HepG2 (cell line): Measurements from ENCODE around the gene LSM5. TPM values are rescaled to one million over a fixed set of nuclear protein-coding genes. Genes with fewer than 3 reads are reported as not detected.
A peak's percentile ranks its signal among the peaks of the same experiment; 100 is the strongest.
"Not testable (repeated sequence)": the region's sequence is repeated elsewhere in the genome, so short reads cannot be mapped to it uniquely, and the experiment has no call there.

Source experiments
- ATAC-seq: fragments of 200-7000 bp; cut with Tn5 transposase; 3 replicates; pipeline ENCODE4 v1.9.1; 2020; ENCODE audit warnings: mild to moderate bottlenecking, moderate library complexity
- BruUV-seq: library from RNA; stranded (reverse); fragments of 400-500 nt; replicated peaks from 2 replicates; lab custom pipeline; 2021; lab: Mats Ljungman, UMichigan
- CTCF ChIA-PET: fragments of 300-600 bp; formaldehyde crosslinking; extraction: SDS; loops from one replicate; lab custom pipeline; 2021; ENCODE audit warnings: low total read pairs, inconsistent platforms, low intra/inter-chr PET ratio; lab: Yijun Ruan, JAX
- POLR2A ChIA-PET: fragments of 350-600 bp; sonication (Branson Sonifier 250); formaldehyde crosslinking; loops from one replicate; lab custom pipeline; 2020; ENCODE audit warnings: antibody characterized with exemption, inconsistent platforms; lab: Yijun Ruan, JAX
- DNase-seq: peaks from one replicate; pipeline ENCODE4 v3.0.0-alpha.2; 2015; ENCODE audit warnings: low spot score
- FAIRE-seq: peaks from 3 replicates; lab custom pipeline; 2011; peaks lifted over from hg19 to GRCh38; lab: Jason Lieb, UNC
- H2AFZ ChIP-seq: one replicate; pipeline ENCODE4 v1.6.1; 2011; ENCODE audit warnings: low read length, inconsistent platforms
- H3K27ac ChIP-seq: fragments of 300-600 bp; 3 replicates; pipeline ENCODE4 v1.8.0; 2011; ENCODE audit warnings: mixed run types, mild to moderate bottlenecking, mixed read lengths, low read length, inconsistent platforms; ENCODE audit not compliant: insufficient read depth; ENCODE audit errors: extremely low read length
- H3K27me3 ChIP-seq, 2 experiments: fragments of 200-600 bp in 1 of 2; 2 replicates in 1 of 2; 3 replicates in 1 of 2; pipeline versions ENCODE4 v1.6.0 to v1.8.0; 2011; ENCODE audit warnings: low read length in 2 of 2, mild to moderate bottlenecking in 2 of 2, moderate library complexity in 2 of 2, inconsistent platforms in 1 of 2; ENCODE audit not compliant: insufficient read depth in 2 of 2, control insufficient read depth in 1 of 2
- H3K36me3 ChIP-seq, 2 experiments: fragments of 200-600 bp in 1 of 2; replicated peaks in 1 of 2; 2 replicates in 1 of 2; 3 replicates in 1 of 2; pipeline versions ENCODE4 v1.5.1 to v1.8.0; 2011; ENCODE audit warnings: low read length in 2 of 2, inconsistent platforms in 1 of 2; ENCODE audit not compliant: insufficient read depth in 2 of 2, control insufficient read depth in 1 of 2
- H3K4me1 ChIP-seq: 2 replicates; pipeline ENCODE4 v1.5.1; 2012; ENCODE audit warnings: low read length, inconsistent platforms; ENCODE audit not compliant: insufficient read depth
- H3K4me2 ChIP-seq: 2 replicates; pipeline ENCODE4 v1.6.0; 2011; ENCODE audit warnings: low read depth, low read length, inconsistent platforms
- H3K4me3 ChIP-seq, 3 experiments: fragments of 200-600 bp in 1 of 3; sonication (generic), shearing (Covaris generic) in 1 of 3; replicated peaks in 1 of 3; 2 replicates each; pipeline ENCODE4 v1.5.1; 2011 to 2016; ENCODE audit warnings: low read length in 3 of 3, inconsistent platforms in 2 of 3, low read depth in 2 of 3, mild to moderate bottlenecking in 2 of 3, control low read depth in 1 of 3, mixed read lengths in 1 of 3; ENCODE audit not compliant: insufficient read depth in 1 of 3
- H3K79me2 ChIP-seq: one replicate; pipeline ENCODE4 v1.6.1; 2011; ENCODE audit warnings: low read length, inconsistent platforms; ENCODE audit not compliant: insufficient read depth
- H3K9ac ChIP-seq: 2 replicates; pipeline ENCODE4 v1.6.0; 2011; ENCODE audit warnings: mild to moderate bottlenecking, low read depth, low read length, inconsistent platforms; ENCODE audit not compliant: insufficient read depth
- H3K9me3 ChIP-seq: 2 replicates; pipeline ENCODE4 v1.5.1; 2012; ENCODE audit warnings: mild to moderate bottlenecking, low read length
- H4K20me1 ChIP-seq: 2 replicates; pipeline ENCODE4 v1.6.0; 2011; ENCODE audit warnings: inconsistent platforms, mild to moderate bottlenecking, low read length, moderate library complexity; ENCODE audit not compliant: insufficient read depth
- ATF7 ChIP-seq, 2 experiments: fragments of 450-650 bp in 1 of 2; sonication (generic) in 1 of 2; formaldehyde crosslinking in 1 of 2; IDR thresholded peaks; 2 replicates each; pipeline versions ENCODE4 v1.4.0 to v1.6.1; 2016 to 2020; ENCODE audit warnings: antibody characterized with exemption in 1 of 2, mild to moderate bottlenecking in 1 of 2, missing genetic modification reagents in 1 of 2
- GLI4 ChIP-seq: sonication (generic); formaldehyde crosslinking; IDR thresholded peaks from 2 replicates; pipeline ENCODE4 v1.5.1; 2020; ENCODE audit warnings: missing genetic modification reagents, mild to moderate bottlenecking, moderate library complexity, borderline replicate concordance
- ISL2 ChIP-seq: sonication (generic); formaldehyde crosslinking; IDR thresholded peaks from 2 replicates; pipeline ENCODE4 v1.5.0; 2020; ENCODE audit warnings: missing genetic modification reagents
- KMT2B ChIP-seq: IDR thresholded peaks from 2 replicates; pipeline ENCODE4 v1.6.1; 2016; ENCODE audit warnings: missing genetic modification reagents, missing compliant biosample characterization
- NCOA5 ChIP-seq: sonication (generic); formaldehyde crosslinking; IDR thresholded peaks from 2 replicates; pipeline ENCODE4 v1.4.0; 2020; ENCODE audit warnings: missing genetic modification reagents
- PAF1 ChIP-seq: IDR thresholded peaks from 2 replicates; pipeline ENCODE4 v1.6.1; 2016; ENCODE audit warnings: missing genetic modification reagents, missing compliant biosample characterization
- SRSF4 ChIP-seq: fragments of 200-400 bp; formaldehyde crosslinking; IDR thresholded peaks from one replicate; pipeline ENCODE4 v1.6.1; 2018; ENCODE audit warnings: mild to moderate bottlenecking, low read depth, low read length, moderate library complexity; ENCODE audit not compliant: poor library complexity, severe bottlenecking
- ZMYM3 ChIP-seq: sonication (generic); formaldehyde crosslinking; IDR thresholded peaks from 2 replicates; pipeline ENCODE4 v1.5.1; 2020; ENCODE audit warnings: mild to moderate bottlenecking, missing genetic modification reagents
- ZNF337 ChIP-seq: sonication (generic); formaldehyde crosslinking; IDR thresholded peaks from 2 replicates; pipeline ENCODE4 v1.5.1; 2020; ENCODE audit warnings: missing genetic modification reagents, low read depth, mild to moderate bottlenecking, borderline replicate concordance
- ZNF546 ChIP-seq: sonication (generic); formaldehyde crosslinking; conservative IDR thresholded peaks from 2 replicates; pipeline ENCODE4 v1.8.1; 2023; ENCODE audit warnings: mild to moderate bottlenecking, missing genetic modification reagents
- ZNF773 ChIP-seq: sonication (generic); formaldehyde crosslinking; IDR thresholded peaks from 2 replicates; pipeline ENCODE4 v1.4.0; 2020; ENCODE audit warnings: missing genetic modification reagents, borderline replicate concordance
- ZSCAN22 ChIP-seq: sonication (generic); formaldehyde crosslinking; IDR thresholded peaks from 2 replicates; pipeline ENCODE4 v1.4.0; 2020; ENCODE audit warnings: mild to moderate bottlenecking, missing genetic modification reagents
- WGBS: methylation state at CpG from one replicate; pipeline ENCODE4 v1.1.6; 2017; ENCODE audit warnings: low lambda C conversion rate; 5-methylcytosine and 5-hydroxymethylcytosine counted together
- in situ Hi-C: cut with HindIII; loops from 2 replicates; pipeline ENCODE4 v1.10.0; 2017; ENCODE audit warnings: low pct_unique_long_range_greater_than_20kb; ENCODE audit not compliant: extremely low pct_ligation_motif_present
- intact Hi-C: fragments of 100-400 bp; cut with micrococcal nuclease; formaldehyde crosslinking; loops from one replicate; pipeline ENCODE4 v1.10.0; 2022; ENCODE audit not compliant: unreplicated experiment
- polyA plus RNA-seq, 8 experiments: library from polyadenylated mRNA; depleted of rRNA in 3 of 8; stranded (reverse) in 7 of 8; unstranded in 1 of 8; fragments of >200 nt; fragmentation: Illumina TruSeq in 4 of 8; extraction: Trizol in 4 of 8; gene quantifications; 2 replicates each; pipeline versions ENCODE4 v1.2.1 to v1.2.3, GENCODE V29; 2011 to 2016; ENCODE audit warnings: low read depth in 4 of 8, missing spikeins in 1 of 8, mixed read lengths in 1 of 8; ENCODE audit not compliant: insufficient read depth in 1 of 8
- total RNA-seq, 5 experiments: library from RNA; depleted of rRNA; stranded (reverse); fragments of >200 nt; fragmentation: Illumina TruSeq; extraction: Trizol; gene quantifications; 2 replicates each; pipeline ENCODE4 v1.2.3, GENCODE V29; 2016; ENCODE audit warnings: low read depth in 1 of 5
- TF ChIP-seq, protein P1 (sequence below): sonication (generic); formaldehyde crosslinking; conservative IDR thresholded peaks from 2 replicates; pipeline ENCODE4 v1.8.0; 2022; ENCODE audit warnings: low read depth, missing genetic modification reagents
- TF ChIP-seq, protein P2 (sequence below): sonication (generic); formaldehyde crosslinking; IDR thresholded peaks from 2 replicates; pipeline ENCODE4 v1.4.0; 2020; ENCODE audit warnings: mild to moderate bottlenecking, missing genetic modification reagents
- TF ChIP-seq, protein P3 (sequence below): sonication (generic); formaldehyde crosslinking; IDR thresholded peaks from 2 replicates; pipeline ENCODE4 v1.5.0; 2020; ENCODE audit warnings: mild to moderate bottlenecking, low read depth, missing genetic modification reagents, borderline replicate concordance

LSM5 gene
- total and polyA plus RNA-seq, 2 of the 13 experiments (the other 11 are each of a cell fraction or from before 2014, with no cell fraction given): 30.3 to 183 TPM

- H3K4me2 ChIP-seq, H3K9ac ChIP-seq, in situ Hi-C loops, H3K4me3 ChIP-seq, BruUV-seq, H3K36me3 ChIP-seq, H2AFZ ChIP-seq, DNase-seq, ATAC-seq, POLR2A ChIA-PET, H3K27me3 ChIP-seq, CTCF ChIA-PET, H3K9me3 ChIP-seq, H3K27ac ChIP-seq, FAIRE-seq: not testable (repeated sequence)
- Histone ChIP-seq H4K20me1 (peaks cover 28% of the 10 kb centered on the region), H3K4me1 (peaks cover 46% of the 10 kb centered on the region), H3K79me2 (peaks cover 87% of the 10 kb centered on the region)
- intact Hi-C loops: loop anchor here (10.0 kb wide), 1 partner anchor 715 kb away; no protein-coding TSS in a partner anchor
- 100% methylated on average over 2 of the region's 2 CpGs for WGBS
- TF ChIP-seq ZMYM3 (CRISPR knock-in tag): peak; percentile 47; the same call in 1 of the 2 replicates
Observed at GRCh38 chr7:32499755-32500154, 9.6 kb upstream of the LSM5 start.

DNA sequence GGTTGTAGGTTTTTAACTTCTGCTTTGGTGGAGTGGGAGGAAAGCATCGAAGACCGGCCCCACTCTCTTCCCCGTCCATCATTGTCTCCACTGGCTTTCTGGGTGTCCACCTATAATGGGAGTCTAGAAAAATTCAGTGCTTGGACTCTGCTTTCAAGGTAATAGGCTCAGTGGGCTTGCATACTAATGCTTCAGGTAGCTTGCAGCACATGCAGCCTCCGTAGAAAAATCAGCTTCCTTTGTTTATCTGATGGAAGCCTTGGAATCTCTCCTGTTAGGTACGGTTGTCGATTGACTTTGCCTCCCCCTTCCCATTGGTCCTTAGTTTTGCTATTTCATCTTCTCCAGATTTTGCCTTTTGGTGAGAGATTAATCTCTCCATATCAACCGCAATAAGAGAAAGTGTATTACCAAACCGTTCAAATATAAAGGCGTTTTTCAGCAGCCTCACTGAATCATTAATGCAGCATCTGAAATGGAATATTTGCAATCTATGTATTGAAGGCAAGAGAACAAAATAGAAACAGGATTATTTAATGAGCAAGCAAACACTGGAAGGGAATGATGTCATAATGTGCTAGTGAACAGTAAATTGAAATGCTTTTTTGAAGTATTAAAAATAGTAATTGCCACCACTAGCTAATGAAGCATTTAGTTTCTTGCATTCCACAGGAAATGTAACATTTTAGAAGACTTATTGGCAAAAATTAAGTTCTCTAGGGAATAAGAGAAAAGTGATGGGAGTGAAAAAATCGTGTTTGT is 6.1 kb upstream of the LSM5 start:
- Histone ChIP-seq H3K9ac (peak overlapping the region; percentile 97), H3K36me3 (no peaks in the 10 kb centered on the region; a peak in 1 of 5 replicates), H3K4me2 (peak overlapping the region; percentile 87), H4K20me1 (peaks cover 13% of the 10 kb centered on the region), H3K27ac (peak overlapping the region; percentile 100), H3K79me2 (peaks cover 54% of the 10 kb centered on the region), H3K4me3 (peak overlapping the region; percentile 89 to 94 (median 90)), H3K27me3 (no peaks in the 10 kb centered on the region), H3K9me3 (no peaks in the 10 kb centered on the region), H2AFZ (no peak overlapping the region), H3K4me1 (peaks cover 43% of the 10 kb centered on the region)
- in situ Hi-C loops: no loop called here
- DNase-seq (no peak), ATAC-seq (peak; percentile 37), FAIRE-seq (no peak)
- intact Hi-C loops: loop anchor here (10.0 kb wide), 1 partner anchor 719 kb away; no protein-coding TSS in a partner anchor
- CTCF ChIA-PET: no interaction called here
- 1% methylated on average over 10 of the region's 10 CpGs for WGBS
- POLR2A ChIA-PET: interaction anchor here (0.6 to 2.9 kb wide), 21 partner anchors 8 to 566 kb away, joined by 3 to 31 read pairs (median 5); partner anchors contain the start of genes FKBP9 and NT5C3A
- BruUV-seq: TSS peak; percentile 79
- peak; percentile 82 for TF ChIP-seq ATF7 (IDR thresholded peaks at IDR 0.05)
- TF ChIP-seq ATF7 (CRISPR knock-in tag; IDR thresholded peaks at IDR 0.05): no peak
- TF ChIP-seq SRSF4: no peak
- TF ChIP-seq ZSCAN22 (CRISPR knock-in tag): no peak
- no peak for TF ChIP-seq PAF1 (CRISPR knock-in tag)
- TF ChIP-seq, protein P1, sequence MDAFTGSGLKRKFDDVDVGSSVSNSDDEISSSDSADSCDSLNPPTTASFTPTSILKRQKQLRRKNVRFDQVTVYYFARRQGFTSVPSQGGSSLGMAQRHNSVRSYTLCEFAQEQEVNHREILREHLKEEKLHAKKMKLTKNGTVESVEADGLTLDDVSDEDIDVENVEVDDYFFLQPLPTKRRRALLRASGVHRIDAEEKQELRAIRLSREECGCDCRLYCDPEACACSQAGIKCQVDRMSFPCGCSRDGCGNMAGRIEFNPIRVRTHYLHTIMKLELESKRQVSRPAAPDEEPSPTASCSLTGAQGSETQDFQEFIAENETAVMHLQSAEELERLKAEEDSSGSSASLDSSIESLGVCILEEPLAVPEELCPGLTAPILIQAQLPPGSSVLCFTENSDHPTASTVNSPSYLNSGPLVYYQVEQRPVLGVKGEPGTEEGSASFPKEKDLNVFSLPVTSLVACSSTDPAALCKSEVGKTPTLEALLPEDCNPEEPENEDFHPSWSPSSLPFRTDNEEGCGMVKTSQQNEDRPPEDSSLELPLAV (CRISPR knock-in tag): no peak
- TF ChIP-seq, protein P2, sequence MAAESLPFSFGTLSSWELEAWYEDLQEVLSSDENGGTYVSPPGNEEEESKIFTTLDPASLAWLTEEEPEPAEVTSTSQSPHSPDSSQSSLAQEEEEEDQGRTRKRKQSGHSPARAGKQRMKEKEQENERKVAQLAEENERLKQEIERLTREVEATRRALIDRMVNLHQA (CRISPR knock-in tag): no peak
- TF ChIP-seq, protein P3, sequence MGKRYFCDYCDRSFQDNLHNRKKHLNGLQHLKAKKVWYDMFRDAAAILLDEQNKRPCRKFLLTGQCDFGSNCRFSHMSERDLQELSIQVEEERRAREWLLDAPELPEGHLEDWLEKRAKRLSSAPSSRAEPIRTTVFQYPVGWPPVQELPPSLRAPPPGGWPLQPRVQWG (CRISPR knock-in tag): no peak
- TF ChIP-seq ISL2 (CRISPR knock-in tag): no peak
- no peak for TF ChIP-seq KMT2B (CRISPR knock-in tag)
- 0 out of 2 replicates have a peak, but pooled peaks have one; percentile 18 for TF ChIP-seq ZNF546 (CRISPR knock-in tag)
- no peak for TF ChIP-seq NCOA5 (CRISPR knock-in tag)
- TF ChIP-seq ZNF337 (CRISPR knock-in tag): no peak
- no peak for TF ChIP-seq GLI4 (CRISPR knock-in tag)
- no peak for TF ChIP-seq ZNF773 (CRISPR knock-in tag)
